Measurements from ENCODE around the gene ASB18. TPM values are rescaled to one million over a fixed set of nuclear protein-coding genes. Genes with fewer than 3 reads are reported as not detected.

Gene ASB18
- polyA plus RNA-seq, 1 donor (not counting 4 experiments of a cell fraction or from before 2014, with no cell fraction given) = not detected

DNA sequence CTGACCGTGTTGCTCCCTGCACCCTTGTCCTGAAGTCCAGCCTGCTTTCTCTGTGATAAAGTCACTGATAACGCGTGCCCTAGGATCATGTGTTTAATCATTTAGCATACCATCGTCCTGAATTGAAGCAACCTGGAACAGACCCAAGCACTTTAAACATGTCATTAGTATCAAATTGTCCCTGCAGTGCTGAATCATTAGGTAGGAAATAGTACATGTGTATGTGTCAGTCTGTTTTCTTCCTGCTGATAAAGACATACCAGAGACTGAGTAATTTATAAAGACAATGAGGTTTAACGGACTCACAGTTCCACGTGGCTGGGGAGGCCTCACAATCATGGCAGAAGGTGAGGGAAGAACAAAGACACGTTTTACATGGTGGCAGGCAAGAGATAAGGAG, 2.8 kb downstream of the ASB18 start:
- Histone ChIP-seq H3K4me1 (ENCODE audit: control insufficient read depth, extremely low read depth, insufficient read depth, low read length) (no peaks in the 10 kb centered on the region), H3K9me1 (ENCODE audit: control insufficient read depth, extremely low read depth, insufficient read depth, low read length) (no peaks in the 10 kb centered on the region), H3K9ac (ENCODE audit: control insufficient read depth, extremely low read depth, insufficient read depth, low read length) (no peak overlapping the region), H2AFZ (ENCODE audit: control insufficient read depth, low read length) (no peak overlapping the region), H3K4me3 (ENCODE audit: control insufficient read depth in 2 of 3, extremely low read depth in 1 of 3, insufficient read depth in 2 of 3, low read depth in 1 of 3, low read length in 3 of 3) (no peak overlapping the region), H4K20me1 (ENCODE audit: control insufficient read depth, extremely low read depth, insufficient read depth, low read length) (no peaks in the 10 kb centered on the region), H3K9me3 (ENCODE audit: control insufficient read depth, low read depth, low read length) (no peaks in the 10 kb centered on the region), H3K27me3 (ENCODE audit: control insufficient read depth, extremely low read depth, insufficient read depth, low read length) (peaks cover 25% of the 10 kb centered on the region), H3K4me2 (ENCODE audit: control insufficient read depth, extremely low read depth, insufficient read depth, low read depth, low read length) (no peak overlapping the region), H3K27ac (ENCODE audit: control insufficient read depth, insufficient read depth, low read length) (no peak overlapping the region), H3K36me3 (ENCODE audit: control insufficient read depth in 2 of 2, extremely low read depth in 1 of 2, insufficient read depth in 2 of 2, low read length in 2 of 2) (no peaks in the 10 kb centered on the region), H3K79me2 (ENCODE audit: control insufficient read depth, insufficient read depth, low read length) (no peaks in the 10 kb centered on the region)
- dilution Hi-C loops (cut with MboI; ENCODE audit: extremely low pct_ligation_motif_present, low sequenced_read_pairs) = no loop called here
- TF ChIP-seq, protein P1, sequence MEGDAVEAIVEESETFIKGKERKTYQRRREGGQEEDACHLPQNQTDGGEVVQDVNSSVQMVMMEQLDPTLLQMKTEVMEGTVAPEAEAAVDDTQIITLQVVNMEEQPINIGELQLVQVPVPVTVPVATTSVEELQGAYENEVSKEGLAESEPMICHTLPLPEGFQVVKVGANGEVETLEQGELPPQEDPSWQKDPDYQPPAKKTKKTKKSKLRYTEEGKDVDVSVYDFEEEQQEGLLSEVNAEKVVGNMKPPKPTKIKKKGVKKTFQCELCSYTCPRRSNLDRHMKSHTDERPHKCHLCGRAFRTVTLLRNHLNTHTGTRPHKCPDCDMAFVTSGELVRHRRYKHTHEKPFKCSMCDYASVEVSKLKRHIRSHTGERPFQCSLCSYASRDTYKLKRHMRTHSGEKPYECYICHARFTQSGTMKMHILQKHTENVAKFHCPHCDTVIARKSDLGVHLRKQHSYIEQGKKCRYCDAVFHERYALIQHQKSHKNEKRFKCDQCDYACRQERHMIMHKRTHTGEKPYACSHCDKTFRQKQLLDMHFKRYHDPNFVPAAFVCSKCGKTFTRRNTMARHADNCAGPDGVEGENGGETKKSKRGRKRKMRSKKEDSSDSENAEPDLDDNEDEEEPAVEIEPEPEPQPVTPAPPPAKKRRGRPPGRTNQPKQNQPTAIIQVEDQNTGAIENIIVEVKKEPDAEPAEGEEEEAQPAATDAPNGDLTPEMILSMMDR (optimal IDR thresholded peaks at IDR 0.05 in 1 of 3, IDR thresholded peaks at IDR 0.05 in 1 of 3, conservative IDR thresholded peaks at IDR 0.05 in 1 of 3; ENCODE audit: extremely low read depth in 1 of 3, insufficient read depth in 2 of 3, low read length in 3 of 3) = no peak
- TF ChIP-seq EZH2 (IDR thresholded peaks at IDR 0.05; ENCODE audit: low read length) = no peak
- DNase-seq (ENCODE audit: low read depth, low spot score) (no peak), FAIRE-seq (no peak)

DNA sequence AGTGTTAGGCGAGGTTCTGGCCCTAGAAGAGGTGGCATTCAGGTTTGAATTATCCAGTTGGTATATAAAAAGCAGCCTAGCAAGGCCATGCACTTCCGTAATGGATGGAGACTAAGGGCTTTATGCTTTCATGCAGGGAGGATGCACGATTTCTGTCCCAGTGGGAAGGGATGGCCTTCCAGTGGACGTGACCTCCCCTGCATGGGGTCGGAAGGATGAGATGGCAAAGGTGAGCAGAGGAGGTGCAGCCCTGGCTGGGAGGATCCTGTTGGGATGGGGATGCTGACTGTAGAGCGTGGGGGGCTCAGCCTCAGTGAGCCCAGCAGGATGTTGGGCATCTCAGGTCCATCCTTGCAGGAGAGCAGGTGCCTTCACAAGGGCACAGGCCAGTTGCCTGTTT, 4.8 kb downstream of the ASB18 start:
- Histone ChIP-seq H3K4me1 (ENCODE audit: control insufficient read depth, extremely low read depth, insufficient read depth, low read length) (no peaks in the 10 kb centered on the region), H3K36me3 (ENCODE audit: control insufficient read depth in 2 of 2, extremely low read depth in 1 of 2, insufficient read depth in 2 of 2, low read length in 2 of 2) (no peaks in the 10 kb centered on the region), H3K27ac (ENCODE audit: control insufficient read depth, insufficient read depth, low read length) (no peak overlapping the region), H2AFZ (ENCODE audit: control insufficient read depth, low read length) (no peak overlapping the region), H3K79me2 (ENCODE audit: control insufficient read depth, insufficient read depth, low read length) (no peaks in the 10 kb centered on the region), H3K9me1 (ENCODE audit: control insufficient read depth, extremely low read depth, insufficient read depth, low read length) (no peaks in the 10 kb centered on the region), H3K9ac (ENCODE audit: control insufficient read depth, extremely low read depth, insufficient read depth, low read length) (no peak overlapping the region), H3K27me3 (ENCODE audit: control insufficient read depth, extremely low read depth, insufficient read depth, low read length) (peaks cover 19% of the 10 kb centered on the region), H3K4me2 (ENCODE audit: control insufficient read depth, extremely low read depth, insufficient read depth, low read depth, low read length) (no peak overlapping the region), H4K20me1 (ENCODE audit: control insufficient read depth, extremely low read depth, insufficient read depth, low read length) (no peaks in the 10 kb centered on the region), H3K4me3 (ENCODE audit: control insufficient read depth in 2 of 3, extremely low read depth in 1 of 3, insufficient read depth in 2 of 3, low read depth in 1 of 3, low read length in 3 of 3) (no peak overlapping the region), H3K9me3 (ENCODE audit: control insufficient read depth, low read depth, low read length) (no peaks in the 10 kb centered on the region)
- dilution Hi-C loops (cut with MboI; ENCODE audit: extremely low pct_ligation_motif_present, low sequenced_read_pairs) = no loop called here
- no peak for TF ChIP-seq EZH2 (IDR thresholded peaks at IDR 0.05; ENCODE audit: low read length)
- TF ChIP-seq, protein P1 (optimal IDR thresholded peaks at IDR 0.05 in 1 of 3, IDR thresholded peaks at IDR 0.05 in 1 of 3, conservative IDR thresholded peaks at IDR 0.05 in 1 of 3; ENCODE audit: extremely low read depth in 1 of 3, insufficient read depth in 2 of 3, low read length in 3 of 3) = no peak
- FAIRE-seq (no peak), DNase-seq (ENCODE audit: low read depth, low spot score) (no peak)

Data from keratinocyte (primary cell).